HepG2 (cell line): ENCODE data around the gene CCK. TPM values are rescaled to one million over a fixed set of nuclear protein-coding genes. Genes with fewer than 3 reads are reported as not detected.

ENCODE experiments used
- ATAC-seq: fragments of 200-7000 bp; cut with Tn5 transposase; 3 replicates; pipeline ENCODE4 v1.9.1; 2020; ENCODE audit warnings: mild to moderate bottlenecking, moderate library complexity
- BruUV-seq: library from RNA; stranded (reverse); fragments of 400-500 nt; replicated peaks from 2 replicates; lab custom pipeline; 2021; lab: Mats Ljungman, UMichigan
- CTCF ChIA-PET: fragments of 300-600 bp; formaldehyde crosslinking; extraction: SDS; loops from one replicate; lab custom pipeline; 2021; ENCODE audit warnings: low total read pairs, inconsistent platforms, low intra/inter-chr PET ratio; lab: Yijun Ruan, JAX
- POLR2A ChIA-PET: fragments of 350-600 bp; sonication (Branson Sonifier 250); formaldehyde crosslinking; loops from one replicate; lab custom pipeline; 2020; ENCODE audit warnings: antibody characterized with exemption, inconsistent platforms; lab: Yijun Ruan, JAX
- DNase-seq: peaks from one replicate; pipeline ENCODE4 v3.0.0-alpha.2; 2015; ENCODE audit warnings: low spot score
- FAIRE-seq: peaks from 3 replicates; lab custom pipeline; 2011; peaks lifted over from hg19 to GRCh38; lab: Jason Lieb, UNC
- H2AFZ ChIP-seq: one replicate; pipeline ENCODE4 v1.6.1; 2011; ENCODE audit warnings: low read length, inconsistent platforms
- H3K27ac ChIP-seq: fragments of 300-600 bp; 3 replicates; pipeline ENCODE4 v1.8.0; 2011; ENCODE audit warnings: mixed run types, mild to moderate bottlenecking, mixed read lengths, low read length, inconsistent platforms; ENCODE audit not compliant: insufficient read depth; ENCODE audit errors: extremely low read length
- H3K27me3 ChIP-seq, 2 experiments: fragments of 200-600 bp in 1 of 2; 2 replicates in 1 of 2; 3 replicates in 1 of 2; pipeline versions ENCODE4 v1.6.0 to v1.8.0; 2011; ENCODE audit warnings: low read length in 2 of 2, mild to moderate bottlenecking in 2 of 2, moderate library complexity in 2 of 2, inconsistent platforms in 1 of 2; ENCODE audit not compliant: insufficient read depth in 2 of 2, control insufficient read depth in 1 of 2
- H3K36me3 ChIP-seq, 2 experiments: fragments of 200-600 bp in 1 of 2; replicated peaks in 1 of 2; 2 replicates in 1 of 2; 3 replicates in 1 of 2; pipeline versions ENCODE4 v1.5.1 to v1.8.0; 2011; ENCODE audit warnings: low read length in 2 of 2, inconsistent platforms in 1 of 2; ENCODE audit not compliant: insufficient read depth in 2 of 2, control insufficient read depth in 1 of 2
- H3K4me1 ChIP-seq: 2 replicates; pipeline ENCODE4 v1.5.1; 2012; ENCODE audit warnings: low read length, inconsistent platforms; ENCODE audit not compliant: insufficient read depth
- H3K4me2 ChIP-seq: 2 replicates; pipeline ENCODE4 v1.6.0; 2011; ENCODE audit warnings: low read depth, low read length, inconsistent platforms
- H3K4me3 ChIP-seq, 3 experiments: fragments of 200-600 bp in 1 of 3; sonication (generic), shearing (Covaris generic) in 1 of 3; replicated peaks in 1 of 3; 2 replicates each; pipeline ENCODE4 v1.5.1; 2011 to 2016; ENCODE audit warnings: low read length in 3 of 3, inconsistent platforms in 2 of 3, low read depth in 2 of 3, mild to moderate bottlenecking in 2 of 3, control low read depth in 1 of 3, mixed read lengths in 1 of 3; ENCODE audit not compliant: insufficient read depth in 1 of 3
- H3K79me2 ChIP-seq: one replicate; pipeline ENCODE4 v1.6.1; 2011; ENCODE audit warnings: low read length, inconsistent platforms; ENCODE audit not compliant: insufficient read depth
- H3K9ac ChIP-seq: 2 replicates; pipeline ENCODE4 v1.6.0; 2011; ENCODE audit warnings: mild to moderate bottlenecking, low read depth, low read length, inconsistent platforms; ENCODE audit not compliant: insufficient read depth
- H3K9me3 ChIP-seq: 2 replicates; pipeline ENCODE4 v1.5.1; 2012; ENCODE audit warnings: mild to moderate bottlenecking, low read length
- H4K20me1 ChIP-seq: 2 replicates; pipeline ENCODE4 v1.6.0; 2011; ENCODE audit warnings: inconsistent platforms, mild to moderate bottlenecking, low read length, moderate library complexity; ENCODE audit not compliant: insufficient read depth
- CEBPB ChIP-seq: IDR thresholded peaks from 2 replicates; pipeline ENCODE4 v1.6.1; 2011; ENCODE audit warnings: low read depth, low read length, improper control_type of control experiment, borderline replicate concordance
- FOSL2 ChIP-seq: sonication (generic); formaldehyde crosslinking; IDR thresholded peaks from 2 replicates; pipeline ENCODE4 v1.4.0; 2020; ENCODE audit warnings: missing genetic modification reagents
- HMG20B ChIP-seq: conservative IDR thresholded peaks from 2 replicates; pipeline ENCODE4 v1.6.1; 2016; ENCODE audit warnings: missing genetic modification reagents, missing compliant biosample characterization
- NFYC ChIP-seq: IDR thresholded peaks from 2 replicates; pipeline ENCODE4 v1.6.1; 2016; ENCODE audit warnings: missing genetic modification reagents, missing compliant biosample characterization
- ZFYVE20 ChIP-seq: sonication (generic); formaldehyde crosslinking; IDR thresholded peaks from 2 replicates; pipeline ENCODE4 v1.8.0; 2023; ENCODE audit warnings: low read depth, mild to moderate bottlenecking, moderate library complexity, missing genetic modification reagents, borderline replicate concordance
- ZNF557 ChIP-seq: sonication (generic); formaldehyde crosslinking; IDR thresholded peaks from 2 replicates; pipeline ENCODE4 v1.4.0; 2020; ENCODE audit warnings: missing genetic modification reagents
- ZNF770 ChIP-seq: sonication (generic); formaldehyde crosslinking; IDR thresholded peaks from 2 replicates; pipeline ENCODE4 v1.5.0; 2020; ENCODE audit warnings: mild to moderate bottlenecking, missing genetic modification reagents
- WGBS: methylation state at CpG from one replicate; pipeline ENCODE4 v1.1.6; 2017; ENCODE audit warnings: low lambda C conversion rate; 5-methylcytosine and 5-hydroxymethylcytosine counted together
- in situ Hi-C: cut with HindIII; loops from 2 replicates; pipeline ENCODE4 v1.10.0; 2017; ENCODE audit warnings: low pct_unique_long_range_greater_than_20kb; ENCODE audit not compliant: extremely low pct_ligation_motif_present
- intact Hi-C: fragments of 100-400 bp; cut with micrococcal nuclease; formaldehyde crosslinking; loops from one replicate; pipeline ENCODE4 v1.10.0; 2022; ENCODE audit not compliant: unreplicated experiment
- polyA plus RNA-seq, 8 experiments: library from polyadenylated mRNA; depleted of rRNA in 3 of 8; stranded (reverse) in 7 of 8; unstranded in 1 of 8; fragments of >200 nt; fragmentation: Illumina TruSeq in 4 of 8; extraction: Trizol in 4 of 8; gene quantifications; 2 replicates each; pipeline versions ENCODE4 v1.2.1 to v1.2.3, GENCODE V29; 2011 to 2016; ENCODE audit warnings: low read depth in 4 of 8, missing spikeins in 1 of 8, mixed read lengths in 1 of 8; ENCODE audit not compliant: insufficient read depth in 1 of 8
- total RNA-seq, 5 experiments: library from RNA; depleted of rRNA; stranded (reverse); fragments of >200 nt; fragmentation: Illumina TruSeq; extraction: Trizol; gene quantifications; 2 replicates each; pipeline ENCODE4 v1.2.3, GENCODE V29; 2016; ENCODE audit warnings: low read depth in 1 of 5

CCK gene
- total and polyA plus RNA-seq, 2 of the 13 experiments (the other 11 are each of a cell fraction or from before 2014, with no cell fraction given) = not detected

GRCh38 chr3:42226470-42227425 lies 39.2 kb downstream of the CCK start:
- Histone ChIP-seq H3K9me3 (no peaks in the 10 kb centered on the region), H3K9ac (no peak overlapping the region), H2AFZ (no peak overlapping the region), H3K4me2 (no peak overlapping the region), H3K27ac (no peak overlapping the region), H3K4me3 (no peak overlapping the region), H3K36me3 (peaks cover 9 to 27% of the 10 kb centered on the region in 2 experiments; a peak in 4 of 5 replicates), H3K27me3 (peaks cover 0 to 8% of the 10 kb centered on the region in 2 experiments; a peak in 1 of 5 replicates), H4K20me1 (no peaks in the 10 kb centered on the region), H3K4me1 (peaks cover 12% of the 10 kb centered on the region), H3K79me2 (no peaks in the 10 kb centered on the region)
- no peak for TF ChIP-seq FOSL2 (CRISPR knock-in tag)
- TF ChIP-seq NFYC = peak; percentile 40; the same call in 1 of the 2 replicates
- intact Hi-C loops = no loop called here
- FAIRE-seq (no peak), ATAC-seq (peak; percentile 17; the same call in 2 of the 3 replicates), DNase-seq (no peak)
- BruUV-seq = no TSS peak
- in situ Hi-C loops = loop anchor here (10.0 to 25.0 kb wide), 2 partner anchors 308 to 611 kb away; no protein-coding TSS in a partner anchor
- 93% methylated on average over 8 of the region's 11 CpGs for WGBS
- ChIA-PET POLR2A (no interaction called here), CTCF (no interaction called here)

GRCh38 chr3:42225486-42226363 lies 40.3 kb downstream of the CCK start:
- TF ChIP-seq CEBPB (peak; percentile 62), ZNF770 (CRISPR knock-in tag) (peak; percentile 30; the same call in 1 of the 2 replicates), ZFYVE20 (CRISPR knock-in tag) (no peak), ZNF557 (CRISPR knock-in tag) (no peak), HMG20B (CRISPR knock-in tag) (no peak)
- TF ChIP-seq, all 625 proteins: peak for 2

More at GRCh38 chr3:42225486-42226363, 40.3 kb downstream of the CCK start:
- WGBS = 91% methylated on average over 5 of the region's 5 CpGs
- no peaks in the 10 kb centered on the region for H4K20me1 ChIP-seq
- H3K27ac ChIP-seq = no peak overlapping the region
- no peak overlapping the region for H3K4me3 ChIP-seq
- ChIA-PET POLR2A (no interaction called here), CTCF (no interaction called here)
- H3K9me3 ChIP-seq = no peaks in the 10 kb centered on the region
- H3K36me3 ChIP-seq = peaks cover 13 to 27% of the 10 kb centered on the region in 2 experiments; a peak in 4 of 5 replicates
- H3K79me2 ChIP-seq = no peaks in the 10 kb centered on the region
- no peak for FAIRE-seq
- BruUV-seq = no TSS peak
- no peak overlapping the region for H2AFZ ChIP-seq
- no peak overlapping the region for H3K9ac ChIP-seq
- ATAC-seq = no peak
- in situ Hi-C loops (loop anchor here (10.0 to 25.0 kb wide), 2 partner anchors 309 to 612 kb away; no protein-coding TSS in a partner anchor), intact Hi-C loops (no loop called here)
- H3K4me1 ChIP-seq = peaks cover 3% of the 10 kb centered on the region; the same call in 1 of the 2 replicates
- no peak for DNase-seq
- H3K27me3 ChIP-seq = no peaks in the 10 kb centered on the region
- H3K4me2 ChIP-seq = no peak overlapping the region
